T-helper 17 cell (primary cell): ENCODE results near the gene TAS2R60. TPM values are rescaled to one million over a fixed set of nuclear protein-coding genes. Genes with fewer than 3 reads are reported as not detected.
"Not testable (repeated sequence)": the region's sequence is repeated elsewhere in the genome, so short reads cannot be mapped to it uniquely, and the experiment has no call there.

Source experiments
- ATAC-seq: fragments of 150-1000 bp; cut with Tn5 transposase; 2 replicates; pipeline ENCODE4 v1.10.0; 2021; ENCODE audit warnings: mild to moderate bottlenecking, moderate library complexity
- DNase-seq, 3 donors: peaks; one replicate each; pipeline versions ENCODE4 v3.0.0 to v3.0.0-alpha.2; 2020 to 2021
- H3K9me3 ChIP-seq: one replicate; pipeline ENCODE4 v1.7.0; 2013; ENCODE audit warnings: low read length, mild to moderate bottlenecking; ENCODE audit not compliant: control insufficient read depth, poor library complexity, severe bottlenecking
- H3K27ac Mint-ChIP-seq: one replicate; pipeline ENCODE4 v1.8.0; 2022; ENCODE audit warnings: mild to moderate bottlenecking, moderate library complexity, mixed read lengths
- H3K27me3 Mint-ChIP-seq: one replicate; pipeline ENCODE4 v1.8.0; 2022; ENCODE audit warnings: mixed read lengths
- H3K36me3 Mint-ChIP-seq: one replicate; pipeline ENCODE4 v1.8.0; 2022; ENCODE audit warnings: low read depth, mixed read lengths
- H3K4me1 Mint-ChIP-seq: one replicate; pipeline ENCODE4 v1.8.0; 2022; ENCODE audit warnings: mild to moderate bottlenecking, mixed read lengths
- H3K4me3 Mint-ChIP-seq: one replicate; pipeline ENCODE4 v1.8.0; 2022; ENCODE audit warnings: mild to moderate bottlenecking, moderate library complexity, mixed read lengths
- total RNA-seq, 4 donors: library from RNA in 2 of 4; stranded (reverse) in 2 of 4; gene quantifications; one replicate each; pipeline ENCODE4 v1.2.3 and lab custom pipeline; 2022 to 2026

Gene TAS2R60
- total RNA-seq, 2 donors from 2014 or later = 0.60 to 0.80 TPM

DNA sequence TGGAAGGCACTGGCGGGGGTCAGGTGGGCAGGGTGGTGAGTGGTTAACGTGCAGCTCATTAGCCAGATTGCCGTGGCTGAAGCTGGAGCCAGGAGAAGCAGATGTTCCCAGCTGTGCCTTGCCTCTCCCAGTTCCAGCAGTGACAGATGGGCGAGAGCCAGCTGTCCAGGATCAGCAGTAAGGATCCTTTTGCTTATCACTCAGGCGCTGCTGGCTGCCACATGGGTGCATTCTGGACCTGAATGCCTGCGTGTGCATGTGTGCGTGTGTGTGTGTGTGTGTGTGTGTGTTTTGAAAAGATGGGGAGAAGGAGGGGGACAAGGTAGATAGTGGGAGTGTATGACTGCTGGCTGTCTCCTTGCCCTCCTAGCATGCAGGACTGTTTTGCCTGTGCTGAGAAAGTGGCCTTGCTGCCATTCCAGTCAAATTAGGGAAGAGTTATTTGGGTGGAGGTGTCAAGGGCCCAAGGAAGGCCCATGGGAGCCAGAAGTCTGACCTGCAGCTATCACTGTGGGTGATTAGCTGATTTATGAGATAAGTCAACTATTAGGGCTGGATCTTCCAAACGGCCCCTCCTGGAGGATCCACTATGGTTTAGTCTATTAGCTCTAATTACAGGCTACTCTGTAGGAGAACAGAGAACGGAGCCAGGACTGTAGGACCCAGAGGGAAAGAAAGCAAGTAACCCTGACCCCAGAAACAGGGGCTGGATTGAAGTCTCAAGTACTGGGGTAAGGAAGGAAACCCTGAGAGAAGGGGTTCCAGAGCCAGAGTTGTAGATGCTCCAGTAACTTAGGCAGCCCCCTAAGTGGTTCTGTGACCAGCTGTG is 37.9 kb upstream of the TAS2R60 start:
- H3K36me3 Mint-ChIP-seq = no peaks in the 10 kb centered on the region
- H3K9me3 ChIP-seq = no peaks in the 10 kb centered on the region
- DNase-seq (no peak), ATAC-seq (no peak)
- H3K27ac Mint-ChIP-seq = peak overlapping the region; percentile 70
- H3K4me1 Mint-ChIP-seq = peaks cover 54% of the 10 kb centered on the region
- peak overlapping the region; percentile 52 for H3K4me3 Mint-ChIP-seq
- H3K27me3 Mint-ChIP-seq = no peaks in the 10 kb centered on the region

- ATAC-seq (no peak), DNase-seq (no peak)
- Mint-ChIP-seq H3K27me3 (no peaks in the 10 kb centered on the region), H3K4me1 (peaks cover 56% of the 10 kb centered on the region), H3K4me3 (no peak overlapping the region), H3K36me3 (no peaks in the 10 kb centered on the region), H3K27ac (no peak overlapping the region)
- H3K9me3 ChIP-seq = no peaks in the 10 kb centered on the region
Measured at GRCh38 chr7:143406002-143406357, 37.3 kb upstream of the TAS2R60 start.

GRCh38 chr7:143407287-143408251 is 35.7 kb upstream of the TAS2R60 start:
- H3K27me3 Mint-ChIP-seq = no peaks in the 10 kb centered on the region
- H3K27ac Mint-ChIP-seq = peak overlapping the region; percentile 89
- H3K4me3 Mint-ChIP-seq = peak overlapping the region; percentile 97
- ATAC-seq (peak; percentile 67), DNase-seq (no peak)
- H3K4me1 Mint-ChIP-seq = peaks cover 59% of the 10 kb centered on the region
- H3K9me3 ChIP-seq = no peaks in the 10 kb centered on the region
- H3K36me3 Mint-ChIP-seq = no peaks in the 10 kb centered on the region

GRCh38 chr7:143408252-143408685 is 35.0 kb upstream of the TAS2R60 start:
- H3K27me3 Mint-ChIP-seq = no peaks in the 10 kb centered on the region
- DNase-seq = no peak
- peak; percentile 6 for ATAC-seq

DNA sequence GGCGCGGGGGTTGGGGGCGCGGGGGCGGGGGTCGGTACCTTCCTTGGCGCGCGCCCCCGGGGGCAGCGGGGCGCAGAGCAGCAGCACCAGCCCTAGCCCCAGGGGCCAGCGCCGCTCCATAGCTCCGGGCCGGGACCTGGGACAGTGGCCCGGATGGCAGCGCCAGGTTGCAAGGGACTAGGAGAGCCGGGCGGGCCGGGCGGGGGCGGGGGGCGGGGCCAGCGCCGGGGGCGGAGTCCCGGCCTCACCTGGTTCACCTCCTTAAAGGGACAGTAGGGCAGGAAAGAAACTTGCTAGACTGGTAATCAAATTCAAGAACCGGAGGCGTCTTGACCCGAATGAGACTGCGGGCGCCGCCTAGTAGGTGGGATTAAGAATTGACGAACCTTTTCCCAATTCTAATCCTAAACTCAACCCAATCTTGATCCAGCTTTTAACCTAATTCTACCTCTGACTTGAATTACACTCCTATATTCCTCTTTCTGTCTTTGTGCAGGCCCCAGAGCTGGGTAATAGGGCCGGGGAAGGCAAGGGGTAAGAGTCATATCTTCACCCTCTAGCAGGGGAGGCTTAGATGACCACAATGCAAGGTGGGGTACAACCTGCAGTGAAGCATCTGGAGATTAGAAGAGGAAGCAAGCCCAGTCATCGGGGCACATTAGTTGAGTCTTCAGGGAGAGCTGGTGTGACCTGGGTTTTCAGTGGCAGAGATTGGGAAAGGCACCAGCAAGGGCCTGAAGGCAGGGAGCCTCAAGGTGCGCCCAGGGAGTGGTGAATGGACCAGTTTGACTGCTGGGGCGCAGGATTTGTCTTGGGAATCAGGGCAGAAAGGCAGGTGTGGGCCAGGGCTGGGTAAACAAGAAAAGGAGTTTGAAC is 34.3 kb upstream of the TAS2R60 start, which contains the start of gene EPHA1:
EPHA1 (minus strand) TSS at position 171 of the 876 bp plus-strand sequence; CDS start at position 120, 51 bp downstream.
- H3K9me3 ChIP-seq = no peaks in the 10 kb centered on the region
- DNase-seq = peak in 2 of 3 donors; percentile 49 to 60
- Mint-ChIP-seq H3K27me3 (no peaks in the 10 kb centered on the region), H3K27ac (peak within 1 kb of the TSS; percentile 91), H3K4me3 (peak within 1 kb of the TSS; percentile 97), H3K4me1 (peaks cover 53% of the 10 kb centered on the region), H3K36me3 (no peaks in the 10 kb centered on the region)
- ATAC-seq = peak; percentile 84

More at GRCh38 chr7:143408252-143408685, 35.0 kb upstream of the TAS2R60 start:
- Mint-ChIP-seq H3K4me3 (peak overlapping the region; percentile 97), H3K36me3 (no peaks in the 10 kb centered on the region), H3K27ac (peak overlapping the region; percentile 89), H3K4me1 (peaks cover 57% of the 10 kb centered on the region)
- H3K9me3 ChIP-seq = no peaks in the 10 kb centered on the region

- Mint-ChIP-seq H3K36me3 (no peaks in the 10 kb centered on the region), H3K4me3 (no peak overlapping the region), H3K4me1 (peaks cover 41% of the 10 kb centered on the region), H3K27ac (peak overlapping the region; percentile 91), H3K27me3 (no peaks in the 10 kb centered on the region)
- H3K9me3 ChIP-seq = no peaks in the 10 kb centered on the region
- DNase-seq (no peak), ATAC-seq (no peak)
Measured at GRCh38 chr7:143410521-143411004, 32.7 kb upstream of the TAS2R60 start.

DNA sequence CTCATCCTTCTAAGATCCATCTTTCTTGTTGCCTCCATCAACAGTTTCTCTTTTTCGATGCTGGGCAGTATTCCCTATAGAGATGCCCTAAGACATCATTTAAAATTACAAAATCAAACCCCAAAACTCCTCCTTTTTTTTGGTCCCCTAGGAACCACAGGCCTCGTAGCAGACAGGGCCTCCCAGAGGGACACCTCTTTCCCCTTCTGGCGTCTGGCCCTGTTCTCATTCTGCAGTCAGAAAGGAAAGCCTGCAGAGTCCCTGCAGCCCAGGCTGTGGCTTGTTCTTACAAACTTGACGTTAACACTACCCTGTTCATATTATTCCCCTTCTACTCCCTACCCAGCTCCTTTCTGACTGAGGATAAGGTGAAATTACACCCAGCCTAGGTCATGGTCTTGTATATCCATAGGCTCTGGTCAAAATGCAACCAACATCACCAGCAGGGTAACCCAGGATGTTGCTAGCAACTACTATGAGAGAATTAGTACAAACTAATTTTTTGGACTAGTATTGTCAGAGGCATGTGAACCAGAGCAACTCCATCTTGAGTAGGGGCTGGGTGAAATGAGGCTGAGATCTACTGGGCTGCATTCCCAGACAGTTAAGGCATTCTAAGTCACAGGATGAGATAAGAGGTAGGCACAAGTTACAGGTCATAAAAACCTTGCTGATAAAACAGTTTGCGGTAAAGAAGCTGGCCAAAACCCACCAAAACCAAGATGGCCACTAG is 31.1 kb upstream of the TAS2R60 start:
- no peak overlapping the region for H3K4me3 Mint-ChIP-seq

DNA sequence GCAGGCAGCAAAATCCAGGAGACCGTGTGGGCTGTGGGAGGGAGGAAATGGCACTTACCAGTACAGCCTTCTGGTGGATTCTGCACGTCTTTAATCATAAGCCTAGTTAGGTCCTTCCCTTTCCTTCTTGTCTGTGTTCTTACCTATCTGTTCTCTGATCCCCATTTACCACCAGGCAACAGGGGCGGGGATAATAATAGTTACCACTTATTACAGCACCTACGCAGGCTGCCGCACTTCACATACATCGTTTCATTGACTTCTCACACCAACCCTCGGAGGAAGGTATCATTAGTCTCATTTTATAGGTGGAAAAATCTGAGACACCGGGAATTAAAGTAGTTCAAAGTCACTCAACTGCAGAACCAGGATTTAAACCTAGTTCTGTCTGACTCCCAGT is 30.1 kb upstream of the TAS2R60 start:
- no peak for ATAC-seq
- Mint-ChIP-seq H3K27ac (peak overlapping the region; percentile 37), H3K4me3 (no peak overlapping the region), H3K36me3 (no peaks in the 10 kb centered on the region), H3K4me1 (peaks cover 23% of the 10 kb centered on the region), H3K27me3 (no peaks in the 10 kb centered on the region)
- DNase-seq = no peak
- H3K9me3 ChIP-seq = no peaks in the 10 kb centered on the region

More for the DNA sequence above, 31.1 kb upstream of the TAS2R60 start:
- H3K9me3 ChIP-seq = no peaks in the 10 kb centered on the region
- Mint-ChIP-seq H3K27me3 (no peaks in the 10 kb centered on the region), H3K36me3 (no peaks in the 10 kb centered on the region), H3K27ac (peak overlapping the region; percentile 37), H3K4me1 (peaks cover 32% of the 10 kb centered on the region)
- DNase-seq = no peak
- no peak for ATAC-seq

GRCh38 chr7:143415209-143415608 is 28.0 kb upstream of the TAS2R60 start:
- H3K9me3 ChIP-seq, DNase-seq, ATAC-seq, H3K4me3 Mint-ChIP-seq, H3K27ac Mint-ChIP-seq, H3K36me3 Mint-ChIP-seq, H3K27me3 Mint-ChIP-seq: not testable (repeated sequence)
- H3K4me1 Mint-ChIP-seq = peaks cover 15% of the 10 kb centered on the region

DNA sequence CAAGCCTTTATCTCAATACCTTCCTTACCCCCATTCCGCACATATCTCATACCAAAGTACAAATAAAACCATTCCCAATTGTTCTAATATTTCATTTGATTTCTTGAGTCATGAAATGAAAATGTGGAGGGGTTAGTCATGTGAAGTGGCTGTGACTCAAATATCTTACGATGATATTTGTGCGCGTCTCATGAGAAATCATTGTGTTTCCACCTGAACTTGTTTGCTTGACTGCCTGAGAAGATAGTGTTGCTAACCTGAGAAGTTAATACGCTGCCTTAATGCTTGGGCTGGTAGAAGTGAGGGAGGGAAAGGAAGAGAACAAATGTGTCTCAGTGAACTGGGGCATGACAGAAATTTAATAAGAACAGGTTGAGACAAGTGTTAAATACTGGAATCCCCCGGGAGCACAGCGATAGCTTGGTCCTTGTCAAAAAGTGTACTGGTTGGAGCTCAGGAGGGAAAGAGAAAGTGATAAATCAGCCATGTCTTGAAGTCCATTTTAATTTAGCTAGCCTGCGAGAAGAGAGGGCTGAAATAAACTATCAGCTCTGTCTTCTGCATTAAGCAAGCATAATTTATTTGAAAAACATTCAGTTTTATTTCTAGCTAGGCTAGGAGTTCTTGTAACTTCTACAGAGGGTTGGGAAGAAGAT is 27.4 kb upstream of the TAS2R60 start:
- Mint-ChIP-seq H3K4me3 (no peak overlapping the region), H3K36me3 (peaks cover 6% of the 10 kb centered on the region), H3K27me3 (no peaks in the 10 kb centered on the region), H3K27ac (no peak overlapping the region), H3K4me1 (peaks cover 11% of the 10 kb centered on the region)
- no peak for DNase-seq
- H3K9me3 ChIP-seq = no peaks in the 10 kb centered on the region
- no peak for ATAC-seq

GRCh38 chr7:143416565-143417149 is 26.6 kb upstream of the TAS2R60 start:
- ATAC-seq (peak; percentile 42), DNase-seq (no peak)
- Mint-ChIP-seq H3K27ac (no peak overlapping the region), H3K27me3 (no peaks in the 10 kb centered on the region), H3K4me3 (no peak overlapping the region), H3K36me3 (peaks cover 6% of the 10 kb centered on the region), H3K4me1 (peaks cover 11% of the 10 kb centered on the region)
- H3K9me3 ChIP-seq = no peaks in the 10 kb centered on the region
